ENCODE results near the gene PRKD2. TPM values are rescaled to one million over a fixed set of nuclear protein-coding genes. Genes with fewer than 3 reads are reported as not detected.
A peak's percentile ranks its signal among the peaks of the same experiment; 100 is the strongest.
"Not testable (repeated sequence)": the region's sequence is repeated elsewhere in the genome, so short reads cannot be mapped to it uniquely, and the experiment has no call there.

Gene PRKD2
- total RNA-seq, result 10 to 100 TPM; 15.2 to 33.6 (median 19.7) TPM

DNA sequence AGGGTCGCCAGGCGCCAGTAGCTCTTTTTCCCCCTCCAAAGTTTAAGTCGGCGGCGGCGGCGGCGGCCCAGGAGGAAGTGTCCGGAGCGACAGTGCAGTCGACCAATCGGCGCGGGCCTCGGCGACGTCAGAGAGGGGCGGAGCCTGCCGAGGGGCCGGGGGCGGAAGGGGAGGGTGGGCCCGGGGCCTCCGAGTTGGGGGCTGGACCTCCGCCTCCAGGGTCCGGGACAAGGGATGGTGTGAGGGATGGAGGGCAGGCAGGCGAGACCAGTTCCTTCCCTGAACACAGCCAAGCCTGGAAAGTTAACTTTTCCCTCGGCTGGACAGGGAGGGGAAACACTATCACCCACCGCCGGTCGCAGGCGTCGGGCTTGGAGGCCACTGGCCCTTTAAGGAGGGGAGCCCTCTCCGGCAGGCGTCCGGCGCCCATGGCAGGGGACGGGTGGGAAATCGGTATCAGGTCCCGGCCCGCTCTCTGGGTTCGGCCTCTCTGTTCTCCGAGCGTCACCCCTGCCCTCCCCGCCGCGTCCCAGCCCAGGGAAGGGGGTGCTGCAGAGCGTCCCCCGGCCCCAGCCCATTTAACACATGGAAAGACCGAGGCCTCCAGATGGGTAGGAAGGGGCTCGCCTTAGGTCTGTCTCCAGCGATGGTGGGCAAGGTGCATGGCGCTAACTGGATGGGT, at the start of gene PRKD2:
Gene PRKD2, minus strand, starts transcription at position 81 of the 682 bp plus-strand sequence. CDS start 744 bp downstream, outside the sequence.
- peak within 1 kb of the TSS; percentile 78 to 87 for H3K4me3 ChIP-seq
- H3K9me3 ChIP-seq, result no peaks in the 10 kb centered on the region
- peak within 1 kb of the TSS; percentile 64 to 92 (median 90) for H3K27ac ChIP-seq
- peaks cover 0 to 29% of the 10 kb centered on the region in 2 donors for H3K36me3 ChIP-seq
- ATAC-seq, result peak; percentile 89
- H3K27me3 ChIP-seq, result no peaks in the 10 kb centered on the region
- WGBS, 2 donors (ENCODE audit: low coverage in 1 of 2), result 0% methylated on average over 2 of the region's 52 CpGs; no CpG with 5 or more reads in 1 of the 2 donors
- H3K4me1 ChIP-seq, result peaks cover 0 to 55% (median 22%) of the 10 kb centered on the region in 3 donors
- TF ChIP-seq, protein P1, sequence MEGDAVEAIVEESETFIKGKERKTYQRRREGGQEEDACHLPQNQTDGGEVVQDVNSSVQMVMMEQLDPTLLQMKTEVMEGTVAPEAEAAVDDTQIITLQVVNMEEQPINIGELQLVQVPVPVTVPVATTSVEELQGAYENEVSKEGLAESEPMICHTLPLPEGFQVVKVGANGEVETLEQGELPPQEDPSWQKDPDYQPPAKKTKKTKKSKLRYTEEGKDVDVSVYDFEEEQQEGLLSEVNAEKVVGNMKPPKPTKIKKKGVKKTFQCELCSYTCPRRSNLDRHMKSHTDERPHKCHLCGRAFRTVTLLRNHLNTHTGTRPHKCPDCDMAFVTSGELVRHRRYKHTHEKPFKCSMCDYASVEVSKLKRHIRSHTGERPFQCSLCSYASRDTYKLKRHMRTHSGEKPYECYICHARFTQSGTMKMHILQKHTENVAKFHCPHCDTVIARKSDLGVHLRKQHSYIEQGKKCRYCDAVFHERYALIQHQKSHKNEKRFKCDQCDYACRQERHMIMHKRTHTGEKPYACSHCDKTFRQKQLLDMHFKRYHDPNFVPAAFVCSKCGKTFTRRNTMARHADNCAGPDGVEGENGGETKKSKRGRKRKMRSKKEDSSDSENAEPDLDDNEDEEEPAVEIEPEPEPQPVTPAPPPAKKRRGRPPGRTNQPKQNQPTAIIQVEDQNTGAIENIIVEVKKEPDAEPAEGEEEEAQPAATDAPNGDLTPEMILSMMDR (IDR thresholded peaks at IDR 0.05), result peak in 1 of 4 experiments; percentile 4
- TF ChIP-seq POLR2A (IDR thresholded peaks at IDR 0.05) (no peak), EP300 (IDR thresholded peaks at IDR 0.05) (no peak), POLR2AphosphoS5 (IDR thresholded peaks at IDR 0.05) (peak; percentile 6)

DNA sequence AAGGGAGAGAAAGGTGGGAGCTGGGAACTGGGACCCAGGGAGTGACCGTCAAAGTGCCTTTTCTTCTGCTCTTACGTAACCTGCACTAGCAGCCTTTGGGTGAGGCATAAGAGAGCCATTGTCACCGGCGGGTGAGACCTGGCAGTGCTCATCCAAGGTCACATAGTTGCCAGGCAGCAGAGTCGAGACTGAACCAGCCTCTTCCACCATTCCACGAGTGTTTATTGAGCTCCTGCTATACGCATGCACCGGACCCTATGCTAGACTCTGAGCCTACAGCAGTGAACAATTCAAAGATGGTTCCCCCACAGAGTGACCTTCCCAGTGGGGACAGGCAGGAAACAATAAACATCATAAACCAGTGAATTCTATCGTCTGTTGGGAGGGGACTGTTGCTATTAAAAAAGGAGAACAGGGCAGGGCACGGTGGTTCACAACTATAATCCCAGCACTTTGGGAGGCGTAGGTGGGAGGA, 47.9 kb upstream of the PRKD2 start:
- Histone ChIP-seq H3K36me3 (no peaks in the 10 kb centered on the region), H3K4me3 (no peak overlapping the region), H3K27me3 (no peaks in the 10 kb centered on the region), H3K27ac (no peak overlapping the region), H3K9me3 (no peaks in the 10 kb centered on the region), H3K4me1 (peaks cover 0 to 28% (median 8%) of the 10 kb centered on the region in 3 donors)
- WGBS, 2 donors (ENCODE audit: low coverage in 1 of 2), result 64% methylated on average over 7 to 11 of the region's 11 CpGs
- TF ChIP-seq EP300 (IDR thresholded peaks at IDR 0.05) (no peak), POLR2AphosphoS5 (IDR thresholded peaks at IDR 0.05) (no peak), POLR2A (IDR thresholded peaks at IDR 0.05) (no peak)
- TF ChIP-seq, protein P1 (IDR thresholded peaks at IDR 0.05), result no peak
- ATAC-seq, result no peak

DNA sequence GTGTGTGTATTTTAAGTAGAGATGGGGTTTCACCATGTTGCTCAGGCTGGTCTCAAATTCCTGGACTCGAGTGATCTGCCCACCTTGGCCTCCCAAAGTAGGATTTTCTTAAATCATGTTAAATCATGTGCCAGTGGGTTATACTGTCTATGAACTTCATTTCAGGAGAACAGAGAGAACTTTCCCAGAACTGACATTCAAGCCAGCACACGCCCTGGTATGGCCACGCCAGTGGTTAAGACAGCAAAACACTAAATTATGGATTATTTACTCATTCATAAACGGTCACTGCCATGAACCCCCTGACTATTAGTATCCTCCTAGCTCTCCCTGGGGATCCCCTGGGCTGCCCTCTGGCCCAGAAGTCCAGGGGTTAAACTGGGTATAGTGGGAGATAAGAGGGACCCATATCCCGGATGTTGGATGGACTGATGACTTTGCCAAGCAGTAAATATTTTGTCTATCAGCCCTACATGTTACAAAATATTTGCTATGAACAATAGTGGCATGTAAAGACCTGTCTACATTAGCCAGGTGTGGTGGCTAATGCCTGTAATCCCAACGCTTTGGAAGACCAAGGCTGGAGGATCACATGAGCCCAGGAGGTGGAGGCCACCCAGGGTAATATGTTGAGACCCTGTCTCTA, 45.5 kb upstream of the PRKD2 start:
- 88 to 90% methylated on average over 3 to 5 of the region's 6 CpGs for WGBS, 2 donors (ENCODE audit: low coverage in 1 of 2)
- no peak for ATAC-seq
- Histone ChIP-seq H3K4me1 (peaks cover 0 to 35% (median 11%) of the 10 kb centered on the region in 3 donors), H3K36me3 (no peaks in the 10 kb centered on the region), H3K27me3 (no peaks in the 10 kb centered on the region), H3K9me3 (no peaks in the 10 kb centered on the region), H3K4me3 (no peak overlapping the region), H3K27ac (no peak overlapping the region)
- TF ChIP-seq POLR2AphosphoS5 (IDR thresholded peaks at IDR 0.05), result no peak

DNA sequence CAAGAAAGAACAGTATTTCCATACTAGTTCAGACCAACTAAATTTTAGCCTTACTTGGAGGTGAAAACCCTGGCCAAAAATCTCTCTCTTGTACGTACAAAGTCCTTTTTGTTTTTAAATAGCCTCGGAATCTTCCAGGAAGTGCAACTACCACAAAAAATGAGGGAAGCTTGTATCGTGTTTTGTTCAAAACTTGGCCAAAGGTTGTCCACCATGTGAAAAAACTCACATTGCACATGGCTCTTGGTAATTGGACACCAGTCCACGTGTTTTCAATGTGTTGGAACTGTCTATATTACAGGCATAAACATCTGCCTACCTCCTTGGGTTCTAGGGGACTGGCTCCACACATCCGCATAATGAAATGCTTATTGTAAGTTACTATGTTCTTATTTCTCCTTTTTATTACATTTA, 44.5 kb upstream of the PRKD2 start:
- H3K27ac ChIP-seq, result peak overlapping the region in 3 of 4 donors; percentile 64 to 81 (median 73)
- no peaks in the 10 kb centered on the region for H3K9me3 ChIP-seq
- H3K36me3 ChIP-seq, result peaks cover 0 to 9% of the 10 kb centered on the region in 2 donors
- H3K4me1 ChIP-seq, result peaks cover 0 to 41% (median 11%) of the 10 kb centered on the region in 3 donors
- no peaks in the 10 kb centered on the region for H3K27me3 ChIP-seq
- H3K4me3 ChIP-seq, result no peak overlapping the region
- no peak for ATAC-seq
- TF ChIP-seq EP300 (IDR thresholded peaks at IDR 0.05) (no peak), POLR2A (IDR thresholded peaks at IDR 0.05) (no peak), POLR2AphosphoS5 (IDR thresholded peaks at IDR 0.05) (no peak)
- TF ChIP-seq, protein P1 (IDR thresholded peaks at IDR 0.05), result no peak
- 47 to 49% methylated on average over 5 of the region's 5 CpGs for WGBS, 2 donors (ENCODE audit: low coverage in 1 of 2)

DNA sequence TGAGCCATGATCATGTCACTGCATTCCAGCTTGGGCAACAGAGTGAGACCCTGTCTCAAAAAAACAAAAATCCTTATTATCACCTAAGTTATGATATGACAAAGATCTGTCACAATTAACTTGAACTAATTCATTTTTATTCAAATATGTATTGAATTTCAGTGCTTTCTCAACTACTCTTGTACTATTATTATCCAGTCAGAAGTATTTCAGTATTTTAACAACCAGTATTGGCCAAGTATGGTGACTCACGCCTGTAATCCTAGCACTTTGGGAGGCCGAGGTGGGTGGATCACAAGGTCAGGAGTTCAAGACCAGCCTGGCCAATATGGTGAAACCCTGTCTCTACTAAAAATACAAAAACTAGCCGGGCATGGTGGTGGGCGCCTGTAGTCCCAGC, 44.0 kb upstream of the PRKD2 start:
- not testable (repeated sequence) for H3K4me3 ChIP-seq, H3K27me3 ChIP-seq, ATAC-seq, H3K9me3 ChIP-seq
- Histone ChIP-seq H3K4me1 (peaks cover 0 to 41% (median 11%) of the 10 kb centered on the region in 3 donors), H3K27ac (peak overlapping the region in 3 of 4 donors; percentile 64 to 81 (median 73)), H3K36me3 (peaks cover 0 to 14% of the 10 kb centered on the region in 2 donors)
- WGBS, 2 donors (ENCODE audit: low coverage in 1 of 2), result 53 to 78% methylated on average over 4 of the region's 4 CpGs
